ENCODE data around the gene ADH7.

ADH7 gene

DNA sequence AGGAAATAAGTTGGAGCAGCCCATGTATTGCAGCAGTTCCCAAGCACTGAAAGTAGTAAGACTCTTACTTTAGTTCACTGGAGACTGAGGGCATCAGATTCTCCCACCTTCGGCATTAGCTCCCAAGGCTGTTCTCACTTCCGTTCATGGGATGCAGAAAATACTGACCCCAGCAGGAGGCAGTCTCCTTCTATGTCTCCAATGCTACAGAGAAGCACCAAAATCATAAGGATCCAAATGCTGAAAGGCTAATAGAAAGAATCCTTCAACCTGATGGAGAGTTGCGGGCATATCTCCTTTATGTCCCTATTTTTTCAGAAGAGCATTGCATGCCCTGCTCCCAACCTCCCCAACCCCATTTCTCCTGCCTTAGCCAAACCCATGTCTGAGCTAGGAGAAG, 32.4 kb downstream of the ADH7 start:
- Histone ChIP-seq H2BK5ac (ENCODE audit: low read length) (no peak overlapping the region), H3K4me1 (ENCODE audit: control insufficient read depth in 2 of 2, insufficient read depth in 1 of 2, low read depth in 1 of 2, low read length in 2 of 2) (no peaks in the 10 kb centered on the region), H3K27ac (replicated peaks; ENCODE audit: low read length) (no peak overlapping the region), H2AK5ac (ENCODE audit: low read depth, low read length) (no peak overlapping the region), H2BK15ac (ENCODE audit: low read length) (no peak overlapping the region), H4K8ac (ENCODE audit: low read depth, low read length) (no peak overlapping the region), H3K23ac (ENCODE audit: low read depth, low read length, poor library complexity) (no peak overlapping the region), H3K4me2 (ENCODE audit: insufficient read depth, low read length, poor library complexity, severe bottlenecking) (no peak overlapping the region), H2AFZ (ENCODE audit: low read length) (no peak overlapping the region), H3K9ac (ENCODE audit: low read depth, low read length, poor library complexity) (no peak overlapping the region), H3K36me3 (replicated peaks in 1 of 2; ENCODE audit: control insufficient read depth in 2 of 2, insufficient read depth in 2 of 2, low read length in 2 of 2) (no peaks in the 10 kb centered on the region), H3K79me1 (ENCODE audit: low read depth, low read length) (no peaks in the 10 kb centered on the region), H3K14ac (ENCODE audit: low read length) (no peak overlapping the region), H3K27me3 (ENCODE audit: control insufficient read depth in 3 of 3, insufficient read depth in 3 of 3, low read depth in 1 of 3, low read length in 3 of 3) (peaks cover 0 to 4% (median 0%) of the 10 kb centered on the region in 3 experiments), H2BK120ac (ENCODE audit: low read depth, low read length) (no peak overlapping the region), H3K4me3 (ENCODE audit: low read length in 2 of 2) (no peak overlapping the region), H3K9me3 (replicated peaks in 1 of 2; ENCODE audit: control insufficient read depth in 2 of 2, insufficient read depth in 1 of 2, low read depth in 1 of 2, low read length in 2 of 2) (no peaks in the 10 kb centered on the region), H2BK12ac (ENCODE audit: low read length) (no peak overlapping the region), H3K18ac (ENCODE audit: low read length) (no peak overlapping the region), H3K4ac (ENCODE audit: low read length) (no peak overlapping the region), H4K91ac (ENCODE audit: low read depth, low read length, poor library complexity) (no peak overlapping the region)
- WGBS, 2 donors (ENCODE audit: extremely low coverage in 2 of 2, insufficient read length in 2 of 2, insufficient replicate concordance in 1 of 2), result no CpG with 5 or more reads among the region's 3 CpGs
- no peak for DNase-seq (ENCODE audit: low spot score)

DNA sequence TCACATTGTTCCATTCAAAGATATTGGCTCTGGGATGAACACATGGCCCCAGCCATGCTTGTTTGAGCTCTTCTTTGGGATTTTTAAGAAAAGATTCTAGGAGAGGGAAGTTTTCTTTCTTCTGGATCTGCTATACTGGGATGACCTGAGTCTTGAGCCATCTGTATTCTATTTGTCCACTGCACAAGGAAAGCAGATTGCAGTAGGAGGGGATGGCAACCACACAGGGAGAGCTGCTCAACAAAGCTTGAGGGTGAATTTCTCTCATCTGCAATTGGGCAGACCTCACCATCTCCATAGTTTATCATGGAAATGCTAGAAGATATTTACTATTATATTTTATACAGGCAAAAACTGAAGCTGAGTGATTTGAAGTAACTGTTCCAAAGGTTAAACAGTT, 34.3 kb downstream of the ADH7 start:
- H3K79me1 ChIP-seq (ENCODE audit: low read depth, low read length), result no peaks in the 10 kb centered on the region
- no peak overlapping the region for H2BK5ac ChIP-seq (ENCODE audit: low read length)
- H2BK15ac ChIP-seq (ENCODE audit: low read length), result no peak overlapping the region
- no peak overlapping the region for H2AK5ac ChIP-seq (ENCODE audit: low read depth, low read length)
- H3K36me3 ChIP-seq (replicated peaks in 1 of 2; ENCODE audit: control insufficient read depth in 2 of 2, insufficient read depth in 2 of 2, low read length in 2 of 2), result no peaks in the 10 kb centered on the region
- no peak overlapping the region for H3K4me3 ChIP-seq (ENCODE audit: low read length in 2 of 2)
- H3K4ac ChIP-seq (ENCODE audit: low read length), result no peak overlapping the region
- H3K23ac ChIP-seq (ENCODE audit: low read depth, low read length, poor library complexity), result no peak overlapping the region
- DNase-seq (ENCODE audit: low spot score), result no peak
- H3K9me3 ChIP-seq (replicated peaks in 1 of 2; ENCODE audit: control insufficient read depth in 2 of 2, insufficient read depth in 1 of 2, low read depth in 1 of 2, low read length in 2 of 2), result peaks cover 0 to 1% of the 10 kb centered on the region in 2 donors
- H3K27me3 ChIP-seq (ENCODE audit: control insufficient read depth in 3 of 3, insufficient read depth in 3 of 3, low read depth in 1 of 3, low read length in 3 of 3), result no peaks in the 10 kb centered on the region
- H2BK12ac ChIP-seq (ENCODE audit: low read length), result no peak overlapping the region
- H3K9ac ChIP-seq (ENCODE audit: low read depth, low read length, poor library complexity), result no peak overlapping the region
- H2BK120ac ChIP-seq (ENCODE audit: low read depth, low read length), result no peak overlapping the region
- H3K18ac ChIP-seq (ENCODE audit: low read length), result no peak overlapping the region
- no peak overlapping the region for H3K27ac ChIP-seq (replicated peaks; ENCODE audit: low read length)
- H3K14ac ChIP-seq (ENCODE audit: low read length), result no peak overlapping the region
- no peak overlapping the region for H4K91ac ChIP-seq (ENCODE audit: low read depth, low read length, poor library complexity)
- H3K4me2 ChIP-seq (ENCODE audit: insufficient read depth, low read length, poor library complexity, severe bottlenecking), result no peak overlapping the region
- H2AFZ ChIP-seq (ENCODE audit: low read length), result no peak overlapping the region
- no peaks in the 10 kb centered on the region for H3K4me1 ChIP-seq (ENCODE audit: control insufficient read depth in 2 of 2, insufficient read depth in 1 of 2, low read depth in 1 of 2, low read length in 2 of 2)
- no peak overlapping the region for H4K8ac ChIP-seq (ENCODE audit: low read depth, low read length)

DNA sequence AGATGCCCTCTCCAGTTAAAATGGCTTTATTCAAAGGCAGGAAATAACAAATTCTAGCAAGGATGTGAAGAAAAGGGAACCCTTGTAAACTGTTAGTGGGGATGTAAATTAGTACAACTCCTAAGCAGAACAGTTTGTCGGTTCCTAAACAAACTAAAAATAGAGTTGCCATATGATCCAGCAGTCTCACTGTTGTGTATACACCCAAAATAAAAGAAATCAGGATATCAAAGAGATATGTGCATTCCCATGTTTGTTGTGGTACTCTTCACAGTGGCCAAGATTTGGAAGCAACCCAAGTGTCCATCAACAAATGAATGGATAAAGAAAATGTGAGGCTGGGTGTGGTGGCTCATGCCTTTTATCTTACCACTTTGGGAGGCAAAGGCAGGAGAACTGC, 36.1 kb downstream of the ADH7 start:
- Histone ChIP-seq H3K18ac (ENCODE audit: low read length) (no peak overlapping the region), H2BK12ac (ENCODE audit: low read length) (no peak overlapping the region), H3K4me1 (ENCODE audit: control insufficient read depth in 2 of 2, insufficient read depth in 1 of 2, low read depth in 1 of 2, low read length in 2 of 2) (no peaks in the 10 kb centered on the region), H3K36me3 (replicated peaks in 1 of 2; ENCODE audit: control insufficient read depth in 2 of 2, insufficient read depth in 2 of 2, low read length in 2 of 2) (no peaks in the 10 kb centered on the region), H3K9ac (ENCODE audit: low read depth, low read length, poor library complexity) (no peak overlapping the region), H3K9me3 (replicated peaks in 1 of 2; ENCODE audit: control insufficient read depth in 2 of 2, insufficient read depth in 1 of 2, low read depth in 1 of 2, low read length in 2 of 2) (peaks cover 0 to 1% of the 10 kb centered on the region in 2 donors), H2AFZ (ENCODE audit: low read length) (no peak overlapping the region), H3K79me1 (ENCODE audit: low read depth, low read length) (no peaks in the 10 kb centered on the region), H3K14ac (ENCODE audit: low read length) (no peak overlapping the region), H3K27ac (replicated peaks; ENCODE audit: low read length) (no peak overlapping the region), H3K4me3 (ENCODE audit: low read length in 2 of 2) (no peak overlapping the region), H2AK5ac (ENCODE audit: low read depth, low read length) (no peak overlapping the region), H3K23ac (ENCODE audit: low read depth, low read length, poor library complexity) (no peak overlapping the region), H4K8ac (ENCODE audit: low read depth, low read length) (no peak overlapping the region), H4K91ac (ENCODE audit: low read depth, low read length, poor library complexity) (no peak overlapping the region), H3K4me2 (ENCODE audit: insufficient read depth, low read length, poor library complexity, severe bottlenecking) (no peak overlapping the region), H2BK120ac (ENCODE audit: low read depth, low read length) (no peak overlapping the region), H2BK5ac (ENCODE audit: low read length) (no peak overlapping the region), H3K4ac (ENCODE audit: low read length) (no peak overlapping the region), H2BK15ac (ENCODE audit: low read length) (no peak overlapping the region), H3K27me3 (ENCODE audit: control insufficient read depth in 3 of 3, insufficient read depth in 3 of 3, low read depth in 1 of 3, low read length in 3 of 3) (no peaks in the 10 kb centered on the region)
- DNase-seq (ENCODE audit: low spot score), result no peak
- no CpG with 5 or more reads among the region's 1 CpG for WGBS, 2 donors (ENCODE audit: extremely low coverage in 2 of 2, insufficient read length in 2 of 2, insufficient replicate concordance in 1 of 2)

DNA sequence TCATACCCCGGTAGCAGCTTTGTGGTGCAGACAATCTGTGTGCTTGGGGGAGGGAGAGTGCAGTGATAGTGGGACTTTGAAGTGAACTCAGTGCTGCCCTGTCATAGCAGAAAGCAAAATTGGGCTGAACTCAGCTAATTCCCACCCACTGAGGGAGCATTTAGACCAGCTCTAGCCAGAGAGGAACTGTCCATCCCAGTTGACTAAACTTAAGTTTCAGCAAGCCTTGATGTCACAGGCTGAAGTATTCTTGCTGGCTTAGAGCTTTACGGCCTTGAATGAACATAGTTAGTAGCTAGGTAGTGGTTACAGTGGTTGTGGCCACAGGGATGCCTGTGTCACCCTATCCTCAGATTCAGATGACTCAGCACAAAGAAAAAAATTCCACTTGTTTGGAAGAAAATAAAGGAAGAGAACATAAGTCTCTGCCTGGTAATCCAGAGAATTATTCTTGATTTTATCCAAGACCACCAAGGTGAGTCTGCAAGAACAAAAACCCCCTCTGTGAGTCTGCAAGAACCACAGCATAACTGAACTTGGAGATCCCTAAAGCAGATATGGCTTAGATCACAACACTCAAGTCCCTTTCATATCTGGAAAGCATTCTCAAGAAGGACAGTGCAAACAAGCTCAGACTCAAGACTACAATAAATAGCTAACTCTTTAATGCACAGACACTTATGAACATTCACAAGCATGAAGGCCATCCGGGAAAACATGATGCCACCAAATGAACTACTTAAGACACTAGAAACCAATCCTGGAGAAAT, 39.4 kb downstream of the ADH7 start:
- Histone ChIP-seq H3K18ac (ENCODE audit: low read length) (no peak overlapping the region), H3K27me3 (ENCODE audit: control insufficient read depth in 3 of 3, insufficient read depth in 3 of 3, low read depth in 1 of 3, low read length in 3 of 3) (no peaks in the 10 kb centered on the region)

More for the DNA sequence above, 39.4 kb downstream of the ADH7 start:
- no CpG with 5 or more reads among the region's 3 CpGs for WGBS, 2 donors (ENCODE audit: extremely low coverage in 2 of 2, insufficient read length in 2 of 2, insufficient replicate concordance in 1 of 2)
- no peak overlapping the region for H4K91ac ChIP-seq (ENCODE audit: low read depth, low read length, poor library complexity)
- no peak overlapping the region for H2BK12ac ChIP-seq (ENCODE audit: low read length)
- DNase-seq (ENCODE audit: low spot score), result no peak
- no peak overlapping the region for H2BK15ac ChIP-seq (ENCODE audit: low read length)
- H3K4ac ChIP-seq (ENCODE audit: low read length), result no peak overlapping the region
- H3K14ac ChIP-seq (ENCODE audit: low read length), result no peak overlapping the region
- peaks cover 0 to 1% of the 10 kb centered on the region in 2 donors for H3K9me3 ChIP-seq (replicated peaks in 1 of 2; ENCODE audit: control insufficient read depth in 2 of 2, insufficient read depth in 1 of 2, low read depth in 1 of 2, low read length in 2 of 2)
- no peaks in the 10 kb centered on the region for H3K36me3 ChIP-seq (replicated peaks in 1 of 2; ENCODE audit: control insufficient read depth in 2 of 2, insufficient read depth in 2 of 2, low read length in 2 of 2)
- no peak overlapping the region for H3K27ac ChIP-seq (replicated peaks; ENCODE audit: low read length)
- no peaks in the 10 kb centered on the region for H3K79me1 ChIP-seq (ENCODE audit: low read depth, low read length)
- no peak overlapping the region for H2BK120ac ChIP-seq (ENCODE audit: low read depth, low read length)
- H4K8ac ChIP-seq (ENCODE audit: low read depth, low read length), result no peak overlapping the region
- no peak overlapping the region for H3K23ac ChIP-seq (ENCODE audit: low read depth, low read length, poor library complexity)
- H3K4me3 ChIP-seq (ENCODE audit: low read length in 2 of 2), result no peak overlapping the region
- no peak overlapping the region for H3K9ac ChIP-seq (ENCODE audit: low read depth, low read length, poor library complexity)
- no peak overlapping the region for H2AK5ac ChIP-seq (ENCODE audit: low read depth, low read length)
- no peak overlapping the region for H2BK5ac ChIP-seq (ENCODE audit: low read length)
- H3K4me1 ChIP-seq (ENCODE audit: control insufficient read depth in 2 of 2, insufficient read depth in 1 of 2, low read depth in 1 of 2, low read length in 2 of 2), result no peaks in the 10 kb centered on the region
- H3K4me2 ChIP-seq (ENCODE audit: insufficient read depth, low read length, poor library complexity, severe bottlenecking), result no peak overlapping the region
- H2AFZ ChIP-seq (ENCODE audit: low read length), result no peak overlapping the region
